IMR-90 (cell line): Measurements from ENCODE around the gene MEGF9. TPM values are rescaled to one million over a fixed set of nuclear protein-coding genes. Genes with fewer than 3 reads are reported as not detected.

Experiments
- ATAC-seq: fragments of 200-7000 bp; cut with Tn5 transposase; 2 replicates; pipeline ENCODE4 v1.9.1; 2020; ENCODE audit warnings: low read depth, mild to moderate bottlenecking, moderate library complexity
- BruUV-seq: library from RNA; stranded (reverse); fragments of 400-500 nt; replicated peaks from 2 replicates; lab custom pipeline; 2021; lab: Mats Ljungman, UMichigan
- CTCF ChIA-PET: fragments of 300-600 bp; formaldehyde crosslinking; extraction: SDS; loops from one replicate; lab custom pipeline; 2021; ENCODE audit warnings: antibody characterized with exemption; lab: Yijun Ruan, JAX
- POLR2A ChIA-PET: fragments of 300-600 bp; sonication (Branson Sonifier 250); formaldehyde crosslinking; loops from one replicate; lab custom pipeline; 2022; ENCODE audit warnings: antibody characterized with exemption; ENCODE audit not compliant: unreplicated experiment; lab: Charles Lee
- DNase-seq: peaks from one replicate; pipeline ENCODE4 v3.0.0; 2013
- H2AFZ ChIP-seq: replicated peaks from 2 replicates; pipeline ENCODE3; 2013; ENCODE audit warnings: low read length, mild to moderate bottlenecking; ENCODE audit not compliant: poor library complexity
- H2AK5ac ChIP-seq: 2 replicates; pipeline ENCODE4 v1.6.1; 2013; ENCODE audit warnings: low read depth, low read length, inconsistent platforms
- H2AK9ac ChIP-seq: replicated peaks from 2 replicates; pipeline ENCODE3; 2013; ENCODE audit warnings: mild to moderate bottlenecking, low read depth, low read length, moderate library complexity; ENCODE audit not compliant: poor library complexity
- H2BK120ac ChIP-seq: 2 replicates; pipeline ENCODE4 v1.6.1; 2013; ENCODE audit warnings: low read depth, low read length, inconsistent platforms
- H2BK15ac ChIP-seq: 3 replicates; pipeline ENCODE4 v1.6.1; 2013; ENCODE audit warnings: low read depth, low read length, inconsistent platforms
- H2BK20ac ChIP-seq: 2 replicates; pipeline ENCODE4 v1.6.1; 2013; ENCODE audit warnings: low read depth, mild to moderate bottlenecking, inconsistent platforms, low read length, moderate library complexity
- H2BK5ac ChIP-seq: 2 replicates; pipeline ENCODE4 v1.6.1; 2013; ENCODE audit warnings: mild to moderate bottlenecking, low read depth, low read length, inconsistent platforms; ENCODE audit not compliant: poor library complexity, severe bottlenecking
- H3K14ac ChIP-seq: replicated peaks from 2 replicates; pipeline ENCODE4 v1.6.1; 2013; ENCODE audit warnings: low read depth, low read length, inconsistent platforms
- H3K18ac ChIP-seq: 2 replicates; pipeline ENCODE4 v1.6.1; 2013; ENCODE audit warnings: low read depth, low read length, control low read depth
- H3K23ac ChIP-seq: 2 replicates; pipeline ENCODE4 v1.6.1; 2013; ENCODE audit warnings: low read depth, low read length, inconsistent platforms
- H3K27ac ChIP-seq: 2 replicates; pipeline ENCODE4 v1.5.1; 2013; ENCODE audit warnings: mild to moderate bottlenecking, control low read depth, low read length; ENCODE audit not compliant: insufficient read depth
- H3K27me3 ChIP-seq: 2 replicates; pipeline ENCODE4 v1.6.1; 2013; ENCODE audit warnings: low read length; ENCODE audit not compliant: control insufficient read depth, insufficient read depth
- H3K36me3 ChIP-seq: 2 replicates; pipeline ENCODE4 v1.6.1; 2013; ENCODE audit warnings: low read length, mixed read lengths; ENCODE audit not compliant: control insufficient read depth, insufficient read depth
- H3K4ac ChIP-seq: 2 replicates; pipeline ENCODE4 v1.6.1; 2013; ENCODE audit warnings: low read depth, low read length, inconsistent platforms
- H3K4me1 ChIP-seq: 2 replicates; pipeline ENCODE4 v1.6.1; 2013; ENCODE audit warnings: low read length, mixed read lengths; ENCODE audit not compliant: control insufficient read depth, insufficient read depth
- H3K4me2 ChIP-seq: 2 replicates; pipeline ENCODE4 v1.6.1; 2013; ENCODE audit warnings: low read depth, mild to moderate bottlenecking, control low read depth, low read length, moderate library complexity
- H3K4me3 ChIP-seq: 2 replicates; pipeline ENCODE4 v1.5.1; 2013; ENCODE audit warnings: low read depth, mild to moderate bottlenecking, control low read depth, low read length, moderate library complexity; ENCODE audit not compliant: insufficient read depth
- H3K56ac ChIP-seq: 2 replicates; pipeline ENCODE4 v1.6.1; 2013; ENCODE audit warnings: low read length, inconsistent platforms; ENCODE audit not compliant: insufficient read depth; ENCODE audit errors: extremely low read depth
- H3K79me1 ChIP-seq, 2 experiments: 2 replicates each; pipeline ENCODE4 v1.6.1; 2013; ENCODE audit warnings: low read length in 2 of 2, inconsistent platforms in 1 of 2, low read depth in 1 of 2
- H3K9ac ChIP-seq: 2 replicates; pipeline ENCODE4 v1.6.1; 2013; ENCODE audit warnings: low read depth, low read length, control low read depth
- H3K9me1 ChIP-seq: 2 replicates; pipeline ENCODE4 v1.6.1; 2013; ENCODE audit warnings: low read length, inconsistent platforms; ENCODE audit not compliant: insufficient read depth
- H3K9me3 ChIP-seq: 2 replicates; pipeline ENCODE4 v1.6.1; 2013; ENCODE audit warnings: low read length; ENCODE audit not compliant: control insufficient read depth, insufficient read depth
- H4K20me1 ChIP-seq: 2 replicates; pipeline ENCODE4 v1.6.1; 2013; ENCODE audit warnings: low read length, inconsistent platforms; ENCODE audit not compliant: insufficient read depth
- H4K5ac ChIP-seq: 2 replicates; pipeline ENCODE4 v1.6.1; 2013; ENCODE audit warnings: mild to moderate bottlenecking, low read depth, low read length, control low read depth
- H4K8ac ChIP-seq, 2 experiments: 2 replicates each; pipeline ENCODE4 v1.6.1; 2013; ENCODE audit warnings: low read depth in 2 of 2, low read length in 2 of 2, control low read depth in 1 of 2, inconsistent platforms in 1 of 2
- H4K91ac ChIP-seq: 2 replicates; pipeline ENCODE4 v1.6.1; 2013; ENCODE audit warnings: low read depth, low read length, inconsistent platforms; ENCODE audit not compliant: insufficient read depth
- BHLHE40 ChIP-seq: fragments of 150-350 bp; IDR thresholded peaks from 2 replicates; pipeline ENCODE4 v1.6.1; 2016; ENCODE audit warnings: mild to moderate bottlenecking, low read depth, low read length
- CHD1 ChIP-seq: IDR thresholded peaks from 2 replicates; pipeline ENCODE4 v1.6.1; 2012; ENCODE audit warnings: low read depth, low read length, improper control_type of control experiment
- FOS ChIP-seq: fragments of 150-350 bp; IDR thresholded peaks from 2 replicates; pipeline ENCODE4 v1.6.1; 2016; ENCODE audit warnings: low read depth, low read length
- MAFK ChIP-seq: IDR thresholded peaks from 2 replicates; pipeline ENCODE4 v1.6.1; 2012; ENCODE audit warnings: low read depth, low read length, improper control_type of control experiment
- MAZ ChIP-seq: IDR thresholded peaks from 2 replicates; pipeline ENCODE4 v1.6.1; 2012; ENCODE audit warnings: low read depth, mild to moderate bottlenecking, low read length, improper control_type of control experiment, moderate library complexity, borderline replicate concordance
- RFX5 ChIP-seq: IDR thresholded peaks from 2 replicates; pipeline ENCODE4 v1.8.0; 2012; ENCODE audit warnings: low read depth, mild to moderate bottlenecking, low read length, moderate library complexity
- SMC3 ChIP-seq: fragments of 150-350 bp; IDR thresholded peaks from 2 replicates; pipeline ENCODE4 v1.6.1; 2016; ENCODE audit warnings: low read depth, mild to moderate bottlenecking, antibody characterized with exemption, low read length, moderate library complexity
- WGBS, 2 experiments: methylation state at CpG; one replicate each; pipeline versions ENCODE4 v1.1.5 to v1.1.7; 2013; ENCODE audit warnings: missing lambda C conversion rate in 2 of 2; ENCODE audit not compliant: insufficient read length in 1 of 2; ENCODE audit errors: extremely low coverage in 2 of 2; 5-methylcytosine and 5-hydroxymethylcytosine counted together
- dilution Hi-C: fragments of 300-500 bp; cut with HindIII; formaldehyde crosslinking; loops from one replicate; pipeline ENCODE4 v1.14.3; 2018; ENCODE audit warnings: low sequenced_read_pairs; ENCODE audit not compliant: unreplicated experiment
- in situ Hi-C: fragments of 300-500 bp; cut with MboI; formaldehyde crosslinking; loops from 3 replicates; pipeline ENCODE4 v1.14.3; 2019; ENCODE audit warnings: low sequenced_read_pairs, inconsistent platforms, mixed read lengths
- intact Hi-C: fragments of 100-400 bp; cut with micrococcal nuclease; formaldehyde crosslinking; loops from 2 replicates; pipeline ENCODE4 v1.10.0; 2022
- polyA plus RNA-seq, 3 experiments: library from polyadenylated mRNA; depleted of rRNA; stranded (reverse); fragments of >200 nt; gene quantifications; 2 replicates each; pipeline ENCODE4 v1.2.3, GENCODE V29; 2012; ENCODE audit warnings: low replicate concordance in 1 of 3
- total RNA-seq: library from RNA; depleted of rRNA; stranded (reverse); fragments of >200 nt; gene quantifications from 2 replicates; pipeline ENCODE4 v1.2.3, GENCODE V29; 2012
- TF ChIP-seq, protein P1 (sequence below): conservative IDR thresholded peaks from 2 replicates; pipeline ENCODE4 v1.5.1; 2012; ENCODE audit warnings: mild to moderate bottlenecking, low read depth, low read length, improper control_type of control experiment

Gene MEGF9
- total and polyA plus RNA-seq, 2 of the 4 experiments (the other 2 are of a cell fraction): 3.4 TPM

GRCh38 chr9:120648581-120649197 is 65.6 kb downstream of the MEGF9 start:
- H3K9ac ChIP-seq: no peak overlapping the region
- H3K27ac ChIP-seq: no peak overlapping the region
- H2AK9ac ChIP-seq: no peak overlapping the region
- H3K9me1 ChIP-seq: no peaks in the 10 kb centered on the region
- no peak overlapping the region for H2BK20ac ChIP-seq
- H3K56ac ChIP-seq: no peak overlapping the region
- POLR2A ChIA-PET: no interaction called here
- H4K91ac ChIP-seq: no peak overlapping the region
- no peak overlapping the region for H3K14ac ChIP-seq
- no peak overlapping the region for H4K8ac ChIP-seq
- WGBS, 2 experiments: no CpG with 5 or more reads among the region's 3 CpGs
- intact Hi-C loops: no loop called here
- no peak overlapping the region for H2BK15ac ChIP-seq
- no peak overlapping the region for H4K5ac ChIP-seq
- ATAC-seq (no peak), DNase-seq (no peak)
- TF ChIP-seq MAZ (no peak), BHLHE40 (no peak), MAFK (no peak), FOS (no peak), RFX5 (no peak), CHD1 (no peak), SMC3 (no peak)
- TF ChIP-seq, protein P1, sequence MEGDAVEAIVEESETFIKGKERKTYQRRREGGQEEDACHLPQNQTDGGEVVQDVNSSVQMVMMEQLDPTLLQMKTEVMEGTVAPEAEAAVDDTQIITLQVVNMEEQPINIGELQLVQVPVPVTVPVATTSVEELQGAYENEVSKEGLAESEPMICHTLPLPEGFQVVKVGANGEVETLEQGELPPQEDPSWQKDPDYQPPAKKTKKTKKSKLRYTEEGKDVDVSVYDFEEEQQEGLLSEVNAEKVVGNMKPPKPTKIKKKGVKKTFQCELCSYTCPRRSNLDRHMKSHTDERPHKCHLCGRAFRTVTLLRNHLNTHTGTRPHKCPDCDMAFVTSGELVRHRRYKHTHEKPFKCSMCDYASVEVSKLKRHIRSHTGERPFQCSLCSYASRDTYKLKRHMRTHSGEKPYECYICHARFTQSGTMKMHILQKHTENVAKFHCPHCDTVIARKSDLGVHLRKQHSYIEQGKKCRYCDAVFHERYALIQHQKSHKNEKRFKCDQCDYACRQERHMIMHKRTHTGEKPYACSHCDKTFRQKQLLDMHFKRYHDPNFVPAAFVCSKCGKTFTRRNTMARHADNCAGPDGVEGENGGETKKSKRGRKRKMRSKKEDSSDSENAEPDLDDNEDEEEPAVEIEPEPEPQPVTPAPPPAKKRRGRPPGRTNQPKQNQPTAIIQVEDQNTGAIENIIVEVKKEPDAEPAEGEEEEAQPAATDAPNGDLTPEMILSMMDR: no peak
- H2AK5ac ChIP-seq: no peak overlapping the region
- BruUV-seq: no TSS peak
- H3K4ac ChIP-seq: no peak overlapping the region
- no peaks in the 10 kb centered on the region; a peak in 1 of 4 replicates for H3K79me1 ChIP-seq
- in situ Hi-C loops: no loop called here
- no peak overlapping the region for H3K4me2 ChIP-seq
- H2BK5ac ChIP-seq: no peak overlapping the region
- no peak overlapping the region for H2AFZ ChIP-seq
- no peak overlapping the region for H3K23ac ChIP-seq
- CTCF ChIA-PET: no interaction called here
- H3K18ac ChIP-seq: no peak overlapping the region
- no peak overlapping the region for H2BK120ac ChIP-seq
- dilution Hi-C loops: no loop called here
- H3K27me3 ChIP-seq: no peaks in the 10 kb centered on the region
- peaks cover 2% of the 10 kb centered on the region; the same call in 1 of the 2 replicates for H3K4me1 ChIP-seq
- peaks cover 2% of the 10 kb centered on the region; the same call in 1 of the 2 replicates for H3K36me3 ChIP-seq
- H4K20me1 ChIP-seq: no peaks in the 10 kb centered on the region; the same call in 1 of the 2 replicates
- no peak overlapping the region for H3K4me3 ChIP-seq
- no peaks in the 10 kb centered on the region for H3K9me3 ChIP-seq
